Muscle layer of duodenum (tissue), 2 donors: ENCODE measurements around the gene DAB2IP.

Experiments
- H3K27ac ChIP-seq: one replicate; pipeline ENCODE4 v1.7.0; 2013; ENCODE audit warnings: mild to moderate bottlenecking, low read length
- H3K27me3 ChIP-seq: one replicate; pipeline ENCODE4 v1.7.0; 2013; ENCODE audit warnings: low read depth, mild to moderate bottlenecking, control low read depth, low read length
- H3K36me3 ChIP-seq, 2 donors: one replicate each; pipeline ENCODE4 v1.7.0; 2013; ENCODE audit warnings: low read length in 2 of 2, control low read depth in 1 of 2, mild to moderate bottlenecking in 1 of 2; ENCODE audit not compliant: insufficient read depth in 2 of 2, control insufficient read depth in 1 of 2
- H3K4me1 ChIP-seq, 2 donors: one replicate each; pipeline ENCODE4 v1.7.0; 2013; ENCODE audit warnings: low read length in 2 of 2, mild to moderate bottlenecking in 2 of 2, control low read depth in 1 of 2, moderate library complexity in 1 of 2; ENCODE audit not compliant: insufficient read depth in 2 of 2, control insufficient read depth in 1 of 2
- H3K4me3 ChIP-seq, 2 donors: one replicate each; pipeline ENCODE4 v1.7.0; 2013; ENCODE audit warnings: low read length in 2 of 2, low read depth in 1 of 2, mild to moderate bottlenecking in 1 of 2
- H3K9me3 ChIP-seq, 2 donors: one replicate each; pipeline ENCODE4 v1.7.0; 2013; ENCODE audit warnings: low read length in 2 of 2, control low read depth in 1 of 2, mild to moderate bottlenecking in 1 of 2; ENCODE audit not compliant: control insufficient read depth in 1 of 2
- donor health status: healthy.

The DAB2IP gene

GRCh38 chr9:121815546-121816448 lies 164.4 kb downstream of the DAB2IP start:
- Histone ChIP-seq H3K9me3 (no peaks in the 10 kb centered on the region), H3K27me3 (no peaks in the 10 kb centered on the region), H3K36me3 (no peaks in the 10 kb centered on the region)

GRCh38 chr9:121816449-121816817 lies 165.0 kb downstream of the DAB2IP start:
- peaks cover 0 to 3% of the 10 kb centered on the region in 2 donors for H3K4me1 ChIP-seq
- no peaks in the 10 kb centered on the region for H3K36me3 ChIP-seq
- H3K9me3 ChIP-seq = no peaks in the 10 kb centered on the region
- H3K4me3 ChIP-seq = no peak overlapping the region
- no peak overlapping the region for H3K27ac ChIP-seq
- no peaks in the 10 kb centered on the region for H3K27me3 ChIP-seq

More at GRCh38 chr9:121815546-121816448, 164.4 kb downstream of the DAB2IP start:
- H3K4me1 ChIP-seq = peaks cover 0 to 3% of the 10 kb centered on the region in 2 donors
- H3K4me3 ChIP-seq = no peak overlapping the region
- no peak overlapping the region for H3K27ac ChIP-seq

GRCh38 chr9:121816845-121817450 lies 165.5 kb downstream of the DAB2IP start:
- H3K27me3 ChIP-seq = no peaks in the 10 kb centered on the region
- peaks cover 0 to under 1% of the 10 kb centered on the region in 2 donors for H3K36me3 ChIP-seq
- peaks cover 0 to 3% of the 10 kb centered on the region in 2 donors for H3K4me1 ChIP-seq
- no peak overlapping the region for H3K27ac ChIP-seq
- H3K9me3 ChIP-seq = no peaks in the 10 kb centered on the region
- no peak overlapping the region for H3K4me3 ChIP-seq

- no peaks in the 10 kb centered on the region for H3K27me3 ChIP-seq
- peaks cover 0 to 3% of the 10 kb centered on the region in 2 donors for H3K4me1 ChIP-seq
- H3K9me3 ChIP-seq = no peaks in the 10 kb centered on the region
- H3K4me3 ChIP-seq = no peak overlapping the region
- H3K36me3 ChIP-seq = peaks cover 0 to 6% of the 10 kb centered on the region in 2 donors
- H3K27ac ChIP-seq = no peak overlapping the region
These were observed 166.0 kb downstream of the DAB2IP start for GRCh38 chr9:121817476-121817875.

- Histone ChIP-seq H3K4me1 (peaks cover 0 to 3% of the 10 kb centered on the region in 2 donors), H3K27ac (no peak overlapping the region), H3K36me3 (peaks cover 0 to 6% of the 10 kb centered on the region in 2 donors), H3K27me3 (no peaks in the 10 kb centered on the region), H3K9me3 (no peaks in the 10 kb centered on the region), H3K4me3 (no peak overlapping the region)
These were observed 166.7 kb downstream of the DAB2IP start for GRCh38 chr9:121818016-121818661.

- Histone ChIP-seq H3K4me3 (no peak overlapping the region), H3K36me3 (peaks cover 0 to 6% of the 10 kb centered on the region in 2 donors), H3K9me3 (no peaks in the 10 kb centered on the region), H3K4me1 (peaks cover 0 to 3% of the 10 kb centered on the region in 2 donors), H3K27me3 (no peaks in the 10 kb centered on the region), H3K27ac (no peak overlapping the region)
These were observed 167.5 kb downstream of the DAB2IP start for GRCh38 chr9:121818841-121819427.

- Histone ChIP-seq H3K9me3 (no peaks in the 10 kb centered on the region), H3K27ac (no peak overlapping the region), H3K4me1 (peaks cover 0 to 3% of the 10 kb centered on the region in 2 donors), H3K36me3 (peaks cover 0 to 6% of the 10 kb centered on the region in 2 donors), H3K4me3 (no peak overlapping the region), H3K27me3 (no peaks in the 10 kb centered on the region)
These were observed 168.2 kb downstream of the DAB2IP start for GRCh38 chr9:121819428-121820231.

GRCh38 chr9:121820286-121821005 lies 169.0 kb downstream of the DAB2IP start:
- Histone ChIP-seq H3K4me1 (peaks cover 0 to 3% of the 10 kb centered on the region in 2 donors), H3K9me3 (no peaks in the 10 kb centered on the region), H3K27ac (no peak overlapping the region), H3K27me3 (no peaks in the 10 kb centered on the region), H3K36me3 (peaks cover 0 to 6% of the 10 kb centered on the region in 2 donors), H3K4me3 (no peak overlapping the region)

- Histone ChIP-seq H3K27ac (no peak overlapping the region), H3K4me3 (no peak overlapping the region), H3K4me1 (peaks cover 0 to 3% of the 10 kb centered on the region in 2 donors), H3K9me3 (no peaks in the 10 kb centered on the region), H3K36me3 (peaks cover 0 to 6% of the 10 kb centered on the region in 2 donors), H3K27me3 (no peaks in the 10 kb centered on the region)
These were observed 169.9 kb downstream of the DAB2IP start for GRCh38 chr9:121821326-121821725.
